ENCODE data around the gene PLAU. TPM values are rescaled to one million over a fixed set of nuclear protein-coding genes. Genes with fewer than 3 reads are reported as not detected.
A peak's percentile ranks its signal among the peaks of the same experiment; 100 is the strongest.

Gene PLAU
- total RNA-seq, 1 experiment from 2014 or later = 25.4 TPM

- Histone ChIP-seq H3K27me3 (ENCODE audit: control insufficient read depth, insufficient read depth, low read length) (no peaks in the 10 kb centered on the region), H3K4me3 (ENCODE audit: insufficient read depth, low read depth, low read length) (peak overlapping the region; percentile 77), H3K36me3 (replicated peaks; ENCODE audit: control insufficient read depth, insufficient read depth, low read length) (peaks cover 11% of the 10 kb centered on the region)
- DNase-seq = no peak
Observed at GRCh38 chr10:73873142-73873837, 37.6 kb upstream of the PLAU start.

- DNase-seq = peak; percentile 91
- no peaks in the 10 kb centered on the region for H3K27me3 ChIP-seq (ENCODE audit: control insufficient read depth, insufficient read depth, low read length)
- peak overlapping the region; percentile 77 for H3K4me3 ChIP-seq (ENCODE audit: insufficient read depth, low read depth, low read length)
- peaks cover 11% of the 10 kb centered on the region for H3K36me3 ChIP-seq (replicated peaks; ENCODE audit: control insufficient read depth, insufficient read depth, low read length)
Observed at GRCh38 chr10:73873838-73874215, 37.1 kb upstream of the PLAU start.

- Histone ChIP-seq H3K36me3 (replicated peaks; ENCODE audit: control insufficient read depth, insufficient read depth, low read length) (peaks cover 11% of the 10 kb centered on the region), H3K27me3 (ENCODE audit: control insufficient read depth, insufficient read depth, low read length) (no peaks in the 10 kb centered on the region), H3K4me3 (ENCODE audit: insufficient read depth, low read depth, low read length) (peak within 1 kb of the TSS; percentile 77)
- DNase-seq = peak; percentile 98
Observed at GRCh38 chr10:73874267-73875138, 36.4 kb upstream of the PLAU start, which contains the start of gene CAMK2G. Gene CAMK2G, minus strand, starts transcription at chr10:73874555. Its CDS starts 94 bp downstream, at chr10:73874461.

- DNase-seq = no peak
- H3K27me3 ChIP-seq (ENCODE audit: control insufficient read depth, insufficient read depth, low read length) = no peaks in the 10 kb centered on the region
- H3K36me3 ChIP-seq (replicated peaks; ENCODE audit: control insufficient read depth, insufficient read depth, low read length) = peaks cover 10% of the 10 kb centered on the region
- peak overlapping the region; percentile 74 for H3K4me3 ChIP-seq (ENCODE audit: insufficient read depth, low read depth, low read length)
Observed at GRCh38 chr10:73875139-73875475, 35.8 kb upstream of the PLAU start.

GRCh38 chr10:73876157-73876556 is 34.8 kb upstream of the PLAU start:
- no peak overlapping the region for H3K4me3 ChIP-seq (ENCODE audit: insufficient read depth, low read depth, low read length)
- peak; percentile 41 for DNase-seq
- H3K36me3 ChIP-seq (replicated peaks; ENCODE audit: control insufficient read depth, insufficient read depth, low read length) = peaks cover 5% of the 10 kb centered on the region
- H3K27me3 ChIP-seq (ENCODE audit: control insufficient read depth, insufficient read depth, low read length) = no peaks in the 10 kb centered on the region

GRCh38 chr10:73876566-73876965 is 34.4 kb upstream of the PLAU start:
- no peak overlapping the region for H3K4me3 ChIP-seq (ENCODE audit: insufficient read depth, low read depth, low read length)
- no peaks in the 10 kb centered on the region for H3K27me3 ChIP-seq (ENCODE audit: control insufficient read depth, insufficient read depth, low read length)
- no peak for DNase-seq
- H3K36me3 ChIP-seq (replicated peaks; ENCODE audit: control insufficient read depth, insufficient read depth, low read length) = peaks cover 5% of the 10 kb centered on the region

GRCh38 chr10:73876971-73877370 is 34.0 kb upstream of the PLAU start:
- peak; percentile 15 for DNase-seq
- Histone ChIP-seq H3K27me3 (ENCODE audit: control insufficient read depth, insufficient read depth, low read length) (no peaks in the 10 kb centered on the region), H3K36me3 (replicated peaks; ENCODE audit: control insufficient read depth, insufficient read depth, low read length) (peaks cover 2% of the 10 kb centered on the region), H3K4me3 (ENCODE audit: insufficient read depth, low read depth, low read length) (no peak overlapping the region)

- Histone ChIP-seq H3K36me3 (replicated peaks; ENCODE audit: control insufficient read depth, insufficient read depth, low read length) (no peaks in the 10 kb centered on the region; the same call in 1 of the 2 replicates), H3K4me3 (ENCODE audit: insufficient read depth, low read depth, low read length) (no peak overlapping the region), H3K27me3 (ENCODE audit: control insufficient read depth, insufficient read depth, low read length) (no peaks in the 10 kb centered on the region)
- DNase-seq = peak; percentile 30
Observed at GRCh38 chr10:73877533-73878160, 33.3 kb upstream of the PLAU start.

GRCh38 chr10:73878365-73878764 is 32.6 kb upstream of the PLAU start:
- no peak for DNase-seq
- H3K27me3 ChIP-seq (ENCODE audit: control insufficient read depth, insufficient read depth, low read length) = no peaks in the 10 kb centered on the region
- no peak overlapping the region for H3K4me3 ChIP-seq (ENCODE audit: insufficient read depth, low read depth, low read length)
- no peaks in the 10 kb centered on the region for H3K36me3 ChIP-seq (replicated peaks; ENCODE audit: control insufficient read depth, insufficient read depth, low read length)

GRCh38 chr10:73879296-73880173 is 31.4 kb upstream of the PLAU start:
- Histone ChIP-seq H3K4me3 (ENCODE audit: insufficient read depth, low read depth, low read length) (no peak overlapping the region), H3K27me3 (ENCODE audit: control insufficient read depth, insufficient read depth, low read length) (no peaks in the 10 kb centered on the region), H3K36me3 (replicated peaks; ENCODE audit: control insufficient read depth, insufficient read depth, low read length) (no peaks in the 10 kb centered on the region)
- peak; percentile 90 for DNase-seq

GRCh38 chr10:73881221-73881919 is 29.6 kb upstream of the PLAU start:
- Histone ChIP-seq H3K27me3 (ENCODE audit: control insufficient read depth, insufficient read depth, low read length) (no peaks in the 10 kb centered on the region), H3K36me3 (replicated peaks; ENCODE audit: control insufficient read depth, insufficient read depth, low read length) (no peaks in the 10 kb centered on the region), H3K4me3 (ENCODE audit: insufficient read depth, low read depth, low read length) (no peak overlapping the region)
- DNase-seq = no peak

GRCh38 chr10:73884017-73884416 is 26.9 kb upstream of the PLAU start:
- no peak for DNase-seq
- H3K27me3 ChIP-seq (ENCODE audit: control insufficient read depth, insufficient read depth, low read length) = no peaks in the 10 kb centered on the region
- no peaks in the 10 kb centered on the region for H3K36me3 ChIP-seq (replicated peaks; ENCODE audit: control insufficient read depth, insufficient read depth, low read length)
- H3K4me3 ChIP-seq (ENCODE audit: insufficient read depth, low read depth, low read length) = no peak overlapping the region

- peak; percentile 92 for DNase-seq
- Histone ChIP-seq H3K36me3 (replicated peaks; ENCODE audit: control insufficient read depth, insufficient read depth, low read length) (no peaks in the 10 kb centered on the region), H3K4me3 (ENCODE audit: insufficient read depth, low read depth, low read length) (no peak overlapping the region), H3K27me3 (ENCODE audit: control insufficient read depth, insufficient read depth, low read length) (no peaks in the 10 kb centered on the region)
Observed at GRCh38 chr10:73886085-73886529, 24.8 kb upstream of the PLAU start.
